ENCODE measurements around the gene ANXA10.

- TF ChIP-seq CTCF (conservative IDR thresholded peaks at IDR 0.05) (no peak), ZFX (IDR thresholded peaks at IDR 0.05) (no peak)
Observed at GRCh38 chr4:168143601-168144000, 51.3 kb downstream of the ANXA10 start.
